ENCODE results near the gene ASF1B. TPM values are rescaled to one million over a fixed set of nuclear protein-coding genes. Genes with fewer than 3 reads are reported as not detected.
A peak's percentile ranks its signal among the peaks of the same experiment; 100 is the strongest.

Gene ASF1B
- total RNA-seq, 1 experiment from 2014 or later = 78.1 TPM

DNA sequence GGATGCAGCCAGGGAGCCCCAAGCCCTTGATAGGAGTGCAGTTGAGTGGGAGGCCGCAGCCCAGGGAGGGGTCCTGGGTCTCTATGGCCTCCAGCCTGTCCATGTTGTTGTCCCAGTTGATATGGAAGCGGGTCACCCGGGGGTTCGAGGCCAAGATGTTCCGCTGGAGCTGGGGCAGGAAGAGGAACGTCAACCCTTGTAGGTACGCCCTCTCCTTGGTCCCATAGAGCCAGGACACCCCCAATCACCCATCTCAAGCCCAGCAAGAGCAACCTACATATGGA lies 15.9 kb downstream of the ASF1B start (continued):
- TF ChIP-seq TCF7L2 (IDR thresholded peaks at IDR 0.05; ENCODE audit: borderline replicate concordance, extremely low read depth, insufficient read depth, insufficient read length) = no peak
- TF ChIP-seq RAD21 (IDR thresholded peaks at IDR 0.05; ENCODE audit: low read depth) = no peak

DNA sequence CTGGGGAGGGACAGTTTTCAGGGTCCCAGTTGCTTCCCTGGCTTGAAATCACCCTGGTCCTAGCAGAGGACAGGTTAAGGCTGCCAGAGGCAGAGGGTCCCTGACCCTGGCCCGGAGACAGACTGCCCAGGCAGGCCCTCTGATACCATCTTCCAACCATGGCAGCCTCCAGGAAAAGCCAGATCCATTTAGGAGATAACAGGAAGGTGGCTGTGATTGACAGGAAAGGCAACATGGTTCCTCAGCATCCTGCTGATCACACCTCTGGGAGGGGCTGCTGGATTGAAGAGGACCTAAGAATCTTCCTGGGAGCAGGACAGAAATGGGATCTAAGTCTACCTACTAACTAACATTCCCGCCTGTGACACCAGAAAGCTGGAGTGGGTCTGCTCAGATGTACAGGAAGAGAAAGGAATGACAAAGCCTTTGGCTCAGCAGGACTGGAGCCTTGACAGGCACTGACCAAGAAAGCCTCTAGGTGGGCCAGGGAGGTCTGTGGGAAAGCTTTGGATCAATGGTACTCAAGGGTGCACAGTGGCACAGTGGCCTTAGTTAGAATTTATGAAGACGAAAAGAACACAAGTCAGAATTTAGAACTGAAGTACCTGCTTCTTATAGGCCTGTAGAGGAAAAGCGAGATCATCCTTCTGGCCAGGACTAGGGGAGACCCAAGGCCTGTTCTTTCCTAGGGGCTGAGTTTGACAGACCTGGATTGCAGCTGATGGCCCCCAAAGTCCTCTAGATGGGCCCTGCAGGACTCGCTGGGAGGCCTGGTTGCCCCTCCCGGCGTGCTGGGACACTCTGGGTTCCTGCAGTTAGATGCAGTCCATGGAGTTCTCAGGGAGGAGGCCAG lies 16.5 kb downstream of the ASF1B start:
- DNase-seq (ENCODE audit: low read depth, low spot score) (no peak), ATAC-seq (no peak)
- intact Hi-C loops (cut with micrococcal nuclease) = no loop called here
- Histone ChIP-seq H3K4me2 (ENCODE audit: low read length) (no peak overlapping the region), H3K79me2 (ENCODE audit: insufficient read depth, low read length) (peaks cover 10% of the 10 kb centered on the region; the same call in 1 of the 2 replicates), H3K4me1 (ENCODE audit: control insufficient read depth in 1 of 2, insufficient read depth in 2 of 2, low read length in 2 of 2) (peaks cover 17 to 22% of the 10 kb centered on the region in 2 experiments), H3K27ac (ENCODE audit: low read depth, low read length) (peak overlapping the region; percentile 6; the same call in 1 of the 2 replicates), H2AFZ (ENCODE audit: low read depth, low read length, poor library complexity, severe bottlenecking) (no peak overlapping the region), H3K9me3 (ENCODE audit: control insufficient read depth in 1 of 2, insufficient read depth in 1 of 2, low read depth in 1 of 2, low read length in 2 of 2) (no peaks in the 10 kb centered on the region), H3K36me3 (ENCODE audit: control insufficient read depth in 1 of 2, insufficient read depth in 2 of 2, low read length in 2 of 2) (peaks cover 9 to 12% of the 10 kb centered on the region in 2 experiments), H3K27me3 (ENCODE audit: insufficient read depth, low read length) (no peaks in the 10 kb centered on the region), H4K20me1 (ENCODE audit: insufficient read depth) (no peaks in the 10 kb centered on the region), H3K9ac (ENCODE audit: low read length) (no peak overlapping the region), H3K4me3 (replicated peaks in 1 of 2; ENCODE audit: low read depth in 1 of 2, low read length in 2 of 2) (no peak overlapping the region), H3K9me2 (ENCODE audit: insufficient read depth) (no peaks in the 10 kb centered on the region)
- CTCF ChIA-PET = no interaction called here
- BruUV-seq (replicated peaks) = no TSS peak
- POLR2A ChIA-PET = no interaction called here
- RAD21 ChIA-PET (ENCODE audit: low non-redundant PET in 1 of 2, low total read pairs in 2 of 2, uncharacterized antibody in 2 of 2, unreplicated experiment in 2 of 2) = no interaction called here
- TF ChIP-seq CBX3 (IDR thresholded peaks at IDR 0.05; ENCODE audit: low read depth) = no peak
- no peak for TF ChIP-seq EGR1 (IDR thresholded peaks at IDR 0.05; ENCODE audit: low read depth)
- no peak for TF ChIP-seq CEBPB (IDR thresholded peaks at IDR 0.05; ENCODE audit: low read depth)
- TF ChIP-seq YY1 (IDR thresholded peaks at IDR 0.05; ENCODE audit: extremely low read depth, insufficient replicate concordance, low read depth, low read length) = no peak
- TF ChIP-seq FOSL1 (IDR thresholded peaks at IDR 0.05; ENCODE audit: low read depth) = no peak
- TF ChIP-seq, protein P1, sequence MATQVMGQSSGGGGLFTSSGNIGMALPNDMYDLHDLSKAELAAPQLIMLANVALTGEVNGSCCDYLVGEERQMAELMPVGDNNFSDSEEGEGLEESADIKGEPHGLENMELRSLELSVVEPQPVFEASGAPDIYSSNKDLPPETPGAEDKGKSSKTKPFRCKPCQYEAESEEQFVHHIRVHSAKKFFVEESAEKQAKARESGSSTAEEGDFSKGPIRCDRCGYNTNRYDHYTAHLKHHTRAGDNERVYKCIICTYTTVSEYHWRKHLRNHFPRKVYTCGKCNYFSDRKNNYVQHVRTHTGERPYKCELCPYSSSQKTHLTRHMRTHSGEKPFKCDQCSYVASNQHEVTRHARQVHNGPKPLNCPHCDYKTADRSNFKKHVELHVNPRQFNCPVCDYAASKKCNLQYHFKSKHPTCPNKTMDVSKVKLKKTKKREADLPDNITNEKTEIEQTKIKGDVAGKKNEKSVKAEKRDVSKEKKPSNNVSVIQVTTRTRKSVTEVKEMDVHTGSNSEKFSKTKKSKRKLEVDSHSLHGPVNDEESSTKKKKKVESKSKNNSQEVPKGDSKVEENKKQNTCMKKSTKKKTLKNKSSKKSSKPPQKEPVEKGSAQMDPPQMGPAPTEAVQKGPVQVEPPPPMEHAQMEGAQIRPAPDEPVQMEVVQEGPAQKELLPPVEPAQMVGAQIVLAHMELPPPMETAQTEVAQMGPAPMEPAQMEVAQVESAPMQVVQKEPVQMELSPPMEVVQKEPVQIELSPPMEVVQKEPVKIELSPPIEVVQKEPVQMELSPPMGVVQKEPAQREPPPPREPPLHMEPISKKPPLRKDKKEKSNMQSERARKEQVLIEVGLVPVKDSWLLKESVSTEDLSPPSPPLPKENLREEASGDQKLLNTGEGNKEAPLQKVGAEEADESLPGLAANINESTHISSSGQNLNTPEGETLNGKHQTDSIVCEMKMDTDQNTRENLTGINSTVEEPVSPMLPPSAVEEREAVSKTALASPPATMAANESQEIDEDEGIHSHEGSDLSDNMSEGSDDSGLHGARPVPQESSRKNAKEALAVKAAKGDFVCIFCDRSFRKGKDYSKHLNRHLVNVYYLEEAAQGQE (IDR thresholded peaks at IDR 0.05; ENCODE audit: low read depth) = no peak
- TF ChIP-seq ZNF274 (IDR thresholded peaks at IDR 0.05; ENCODE audit: low read depth, low read length) = no peak
- TF ChIP-seq SIN3A (IDR thresholded peaks at IDR 0.05; ENCODE audit: low read depth) = no peak
- no peak for TF ChIP-seq ELF1 (IDR thresholded peaks at IDR 0.05; ENCODE audit: borderline replicate concordance, low read depth)
- no peak for TF ChIP-seq JUND (IDR thresholded peaks at IDR 0.05)
- TF ChIP-seq ZFX (IDR thresholded peaks at IDR 0.05) = no peak; the same call in 1 of the 2 replicates
- no peak for TF ChIP-seq POLR2A (IDR thresholded peaks at IDR 0.05; ENCODE audit: borderline replicate concordance, extremely low read depth, insufficient read depth, insufficient read length)
- no peak for TF ChIP-seq EZH2phosphoT487 (IDR thresholded peaks at IDR 0.05; ENCODE audit: borderline replicate concordance)
- TF ChIP-seq CTCF (IDR thresholded peaks at IDR 0.05 in 2 of 3, conservative IDR thresholded peaks at IDR 0.05 in 1 of 3; ENCODE audit: borderline replicate concordance in 1 of 3, insufficient read depth in 1 of 3, low read depth in 2 of 3, low read length in 2 of 3) = no peak
- TF ChIP-seq, protein P2, sequence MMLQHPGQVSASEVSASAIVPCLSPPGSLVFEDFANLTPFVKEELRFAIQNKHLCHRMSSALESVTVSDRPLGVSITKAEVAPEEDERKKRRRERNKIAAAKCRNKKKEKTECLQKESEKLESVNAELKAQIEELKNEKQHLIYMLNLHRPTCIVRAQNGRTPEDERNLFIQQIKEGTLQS (IDR thresholded peaks at IDR 0.05) = no peak
- TF ChIP-seq RAD21 (IDR thresholded peaks at IDR 0.05; ENCODE audit: low read depth) = no peak

Measured in HCT116 (cell line).